Stimulated activated memory B cell treated with anti-CD40 and anti-IgM and Interleukin-4, amounts not matched to agents 10 μg/mL and 1 μg/mL and 100 μg/mL, for 72 hours (primary cell): ENCODE results near the gene CIT.

Experiments used
- ATAC-seq: fragments of 150-1000 bp; cut with Tn5 transposase; 2 replicates; pipeline ENCODE4 v1.10.0; 2021
- H3K27ac Mint-ChIP-seq: one replicate; pipeline ENCODE4 v1.8.0; 2022; ENCODE audit warnings: mild to moderate bottlenecking, mixed read lengths
- H3K27me3 Mint-ChIP-seq: one replicate; pipeline ENCODE4 v1.8.0; 2022; ENCODE audit warnings: mixed read lengths
- H3K36me3 Mint-ChIP-seq: one replicate; pipeline ENCODE4 v1.8.0; 2022; ENCODE audit warnings: mixed read lengths
- H3K4me1 Mint-ChIP-seq: one replicate; pipeline ENCODE4 v1.8.0; 2022; ENCODE audit warnings: mixed read lengths
- H3K4me3 Mint-ChIP-seq: one replicate; pipeline ENCODE4 v1.8.0; 2022; ENCODE audit warnings: mild to moderate bottlenecking, moderate library complexity, mixed read lengths
- H3K9me3 Mint-ChIP-seq: one replicate; pipeline ENCODE4 v1.8.0; 2022; ENCODE audit warnings: mixed read lengths

Gene CIT

GRCh38 chr12:119836781-119837180, 40.3 kb downstream of the CIT start:
- Mint-ChIP-seq H3K9me3 (peaks cover 4% of the 10 kb centered on the region), H3K4me3 (no peak overlapping the region), H3K27ac (no peak overlapping the region), H3K4me1 (peaks cover 11% of the 10 kb centered on the region), H3K36me3 (peaks cover 11% of the 10 kb centered on the region), H3K27me3 (no peaks in the 10 kb centered on the region)
- no peak for ATAC-seq

- no peaks in the 10 kb centered on the region for H3K27me3 Mint-ChIP-seq
- no peak for ATAC-seq
- H3K4me3 Mint-ChIP-seq, result no peak overlapping the region
- no peak overlapping the region for H3K27ac Mint-ChIP-seq
- H3K4me1 Mint-ChIP-seq, result peaks cover 8% of the 10 kb centered on the region
- no peaks in the 10 kb centered on the region for H3K9me3 Mint-ChIP-seq
- H3K36me3 Mint-ChIP-seq, result peaks cover 5% of the 10 kb centered on the region
Measured at GRCh38 chr12:119835068-119835467, 42.1 kb downstream of the CIT start.

DNA sequence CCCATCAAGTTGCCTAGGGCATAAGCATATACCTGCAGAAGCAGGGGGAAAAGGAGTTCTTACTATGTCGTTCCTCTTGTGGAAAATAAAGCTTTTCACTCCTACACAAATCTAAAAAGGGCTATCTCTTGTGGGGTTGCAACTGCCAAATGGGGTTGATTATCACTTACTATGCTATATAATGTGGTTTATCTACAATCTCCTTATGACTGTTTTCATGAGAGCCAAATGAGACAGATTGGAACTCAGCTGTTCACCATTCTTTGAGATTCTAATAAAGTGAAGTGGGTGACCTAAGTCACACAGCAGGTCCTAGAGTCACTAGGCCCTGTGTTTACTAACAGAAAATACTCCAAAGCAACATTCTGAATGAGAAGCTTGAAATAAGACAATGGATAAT, 47.7 kb downstream of the CIT start:
- ATAC-seq, result no peak
- H3K4me1 Mint-ChIP-seq, result no peaks in the 10 kb centered on the region
- H3K27me3 Mint-ChIP-seq, result no peaks in the 10 kb centered on the region
- H3K27ac Mint-ChIP-seq, result no peak overlapping the region
- H3K9me3 Mint-ChIP-seq, result no peaks in the 10 kb centered on the region
- H3K4me3 Mint-ChIP-seq, result no peak overlapping the region
- H3K36me3 Mint-ChIP-seq, result peaks cover 8% of the 10 kb centered on the region

DNA sequence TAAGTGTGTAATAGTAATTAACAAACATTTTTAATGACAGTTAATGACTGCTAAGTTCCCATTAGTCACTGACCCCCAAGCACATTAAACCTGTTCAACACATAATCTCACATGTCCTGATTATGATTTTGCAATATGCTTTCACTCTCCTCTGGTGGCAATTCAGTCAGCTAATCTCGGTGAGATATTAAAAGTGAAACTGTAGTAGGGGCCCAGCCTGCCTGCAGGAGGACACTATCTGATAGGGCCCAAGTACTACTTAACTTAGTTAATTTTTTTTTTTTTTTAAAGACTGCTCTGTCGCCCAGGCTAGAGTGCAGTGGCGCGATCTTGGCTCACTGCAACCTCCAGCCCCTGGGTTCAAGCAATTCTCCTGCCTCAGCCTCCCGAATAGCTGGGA, 48.8 kb downstream of the CIT start:
- H3K4me3 Mint-ChIP-seq, result no peak overlapping the region
- H3K36me3 Mint-ChIP-seq, result peaks cover 8% of the 10 kb centered on the region
- no peaks in the 10 kb centered on the region for H3K27me3 Mint-ChIP-seq
- no peaks in the 10 kb centered on the region for H3K9me3 Mint-ChIP-seq
- no peak overlapping the region for H3K27ac Mint-ChIP-seq
- no peak for ATAC-seq
- H3K4me1 Mint-ChIP-seq, result no peaks in the 10 kb centered on the region

DNA sequence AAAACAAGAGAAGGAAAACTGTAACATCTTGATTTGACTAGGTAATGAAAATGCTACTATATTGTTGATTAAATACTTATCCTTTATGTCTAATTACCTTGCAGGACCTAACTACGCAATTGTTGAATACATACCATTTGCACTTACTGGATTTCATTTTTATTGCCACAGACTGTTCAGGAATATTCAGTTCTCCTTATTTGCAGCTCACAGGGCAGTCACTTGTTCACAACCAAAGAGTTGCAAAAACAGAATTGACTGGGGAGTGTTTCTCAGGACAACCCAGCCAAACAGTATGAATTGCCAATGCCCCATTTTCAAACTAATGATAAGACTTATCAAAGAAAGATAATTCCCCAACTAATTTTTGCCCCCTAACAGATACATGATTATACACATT, 49.4 kb downstream of the CIT start:
- Mint-ChIP-seq H3K4me3 (no peak overlapping the region), H3K9me3 (no peaks in the 10 kb centered on the region), H3K36me3 (peaks cover 8% of the 10 kb centered on the region), H3K27me3 (no peaks in the 10 kb centered on the region), H3K4me1 (no peaks in the 10 kb centered on the region), H3K27ac (no peak overlapping the region)
- no peak for ATAC-seq

GRCh38 chr12:119826661-119827445, 50.3 kb downstream of the CIT start:
- H3K36me3 Mint-ChIP-seq, result peaks cover 8% of the 10 kb centered on the region
- H3K4me3 Mint-ChIP-seq, result no peak overlapping the region
- H3K9me3 Mint-ChIP-seq, result no peaks in the 10 kb centered on the region
- H3K4me1 Mint-ChIP-seq, result no peaks in the 10 kb centered on the region
- no peak overlapping the region for H3K27ac Mint-ChIP-seq
- no peak for ATAC-seq
- H3K27me3 Mint-ChIP-seq, result no peaks in the 10 kb centered on the region

DNA sequence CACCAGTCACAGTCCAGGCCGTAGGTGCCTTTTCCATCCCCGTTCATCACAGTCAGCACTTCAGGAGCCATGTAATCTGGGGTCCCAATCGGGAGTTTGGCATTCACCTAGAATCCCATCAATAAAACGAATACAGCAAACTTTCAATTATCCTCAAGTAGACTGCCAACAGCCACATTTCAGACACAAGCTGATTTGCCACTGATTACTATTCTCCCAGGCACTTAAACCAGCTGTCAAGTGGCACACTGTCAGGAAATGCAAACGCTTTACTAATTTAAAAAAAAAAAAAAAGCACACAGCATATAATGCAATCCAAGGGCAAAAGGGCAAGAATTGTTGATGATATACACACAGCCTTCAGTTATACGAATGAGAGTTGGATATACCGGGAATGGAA, 51.9 kb downstream of the CIT start:
- Mint-ChIP-seq H3K36me3 (peaks cover 8% of the 10 kb centered on the region), H3K4me1 (no peaks in the 10 kb centered on the region), H3K9me3 (no peaks in the 10 kb centered on the region), H3K4me3 (no peak overlapping the region), H3K27me3 (no peaks in the 10 kb centered on the region), H3K27ac (no peak overlapping the region)
- ATAC-seq, result no peak

DNA sequence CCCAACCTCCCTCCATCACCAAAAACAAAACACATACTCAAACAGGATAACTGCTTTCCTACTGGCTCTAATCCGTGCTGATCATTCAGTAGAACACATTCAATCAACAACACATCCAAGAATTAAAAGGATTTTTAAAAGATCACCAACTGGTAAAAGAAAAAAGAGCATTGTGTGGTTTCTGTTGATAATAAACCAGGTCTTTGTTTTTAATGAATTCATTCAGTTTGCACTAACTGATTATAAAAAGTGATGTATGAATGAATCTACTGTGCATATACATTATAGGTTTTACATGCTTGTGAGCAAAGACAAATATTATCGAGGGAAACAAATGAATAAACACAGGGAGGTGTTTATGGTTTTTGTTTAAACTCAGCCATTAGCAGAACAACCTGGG, 55.1 kb downstream of the CIT start:
- no peak for ATAC-seq
- Mint-ChIP-seq H3K9me3 (no peaks in the 10 kb centered on the region), H3K27ac (no peak overlapping the region), H3K4me3 (no peak overlapping the region), H3K4me1 (no peaks in the 10 kb centered on the region), H3K27me3 (no peaks in the 10 kb centered on the region), H3K36me3 (no peaks in the 10 kb centered on the region)

GRCh38 chr12:119819322-119819721, 57.8 kb downstream of the CIT start:
- no peak for ATAC-seq
- Mint-ChIP-seq H3K27me3 (no peaks in the 10 kb centered on the region), H3K36me3 (peaks cover 4% of the 10 kb centered on the region), H3K27ac (no peak overlapping the region), H3K9me3 (no peaks in the 10 kb centered on the region), H3K4me3 (no peak overlapping the region), H3K4me1 (no peaks in the 10 kb centered on the region)

- no peak for ATAC-seq
- H3K27me3 Mint-ChIP-seq, result no peaks in the 10 kb centered on the region
- H3K36me3 Mint-ChIP-seq, result peaks cover 6% of the 10 kb centered on the region
- no peaks in the 10 kb centered on the region for H3K4me1 Mint-ChIP-seq
- H3K27ac Mint-ChIP-seq, result no peak overlapping the region
- no peak overlapping the region for H3K4me3 Mint-ChIP-seq
- H3K9me3 Mint-ChIP-seq, result no peaks in the 10 kb centered on the region
Measured at GRCh38 chr12:119817546-119818343, 59.4 kb downstream of the CIT start.

GRCh38 chr12:119809023-119809422, 68.1 kb downstream of the CIT start:
- peaks cover 4% of the 10 kb centered on the region for H3K9me3 Mint-ChIP-seq
- H3K27ac Mint-ChIP-seq, result no peak overlapping the region
- peaks cover 7% of the 10 kb centered on the region for H3K4me1 Mint-ChIP-seq
- no peak overlapping the region for H3K4me3 Mint-ChIP-seq
- H3K36me3 Mint-ChIP-seq, result peaks cover 6% of the 10 kb centered on the region
- H3K27me3 Mint-ChIP-seq, result no peaks in the 10 kb centered on the region
- no peak for ATAC-seq

GRCh38 chr12:119808441-119808840, 68.7 kb downstream of the CIT start:
- no peak for ATAC-seq
- H3K36me3 Mint-ChIP-seq, result peaks cover 6% of the 10 kb centered on the region
- H3K4me3 Mint-ChIP-seq, result no peak overlapping the region

GRCh38 chr12:119807380-119807779, 69.7 kb downstream of the CIT start:
- Mint-ChIP-seq H3K36me3 (peaks cover 6% of the 10 kb centered on the region), H3K9me3 (peaks cover 4% of the 10 kb centered on the region), H3K4me3 (no peak overlapping the region), H3K4me1 (peaks cover 7% of the 10 kb centered on the region), H3K27me3 (no peaks in the 10 kb centered on the region), H3K27ac (no peak overlapping the region)
- ATAC-seq, result no peak

More at GRCh38 chr12:119808441-119808840, 68.7 kb downstream of the CIT start:
- Mint-ChIP-seq H3K9me3 (peaks cover 4% of the 10 kb centered on the region), H3K27ac (no peak overlapping the region), H3K27me3 (no peaks in the 10 kb centered on the region), H3K4me1 (peaks cover 7% of the 10 kb centered on the region)

- no peaks in the 10 kb centered on the region for H3K27me3 Mint-ChIP-seq
- no peak overlapping the region for H3K27ac Mint-ChIP-seq
- peaks cover 5% of the 10 kb centered on the region for H3K4me1 Mint-ChIP-seq
- H3K36me3 Mint-ChIP-seq, result peaks cover 6% of the 10 kb centered on the region
- no peak overlapping the region for H3K4me3 Mint-ChIP-seq
- peaks cover 4% of the 10 kb centered on the region for H3K9me3 Mint-ChIP-seq
- ATAC-seq, result no peak
Measured at GRCh38 chr12:119804011-119804641, 73.0 kb downstream of the CIT start.

GRCh38 chr12:119803381-119803791, 73.7 kb downstream of the CIT start:
- H3K27me3 Mint-ChIP-seq, result no peaks in the 10 kb centered on the region
- peaks cover 6% of the 10 kb centered on the region for H3K36me3 Mint-ChIP-seq
- ATAC-seq, result no peak
- H3K27ac Mint-ChIP-seq, result no peak overlapping the region
- peaks cover 4% of the 10 kb centered on the region for H3K9me3 Mint-ChIP-seq
- H3K4me1 Mint-ChIP-seq, result no peaks in the 10 kb centered on the region
- H3K4me3 Mint-ChIP-seq, result no peak overlapping the region
